NOMO-1 (cell line): ENCODE results near the gene PASK.

Experiments
- DNase-seq, 2 experiments: peaks; one replicate each; lab custom pipeline; 2025; ENCODE audit not compliant: unreplicated experiment in 2 of 2; lab: John Stamatoyannopoulos, UW

Gene PASK

DNA sequence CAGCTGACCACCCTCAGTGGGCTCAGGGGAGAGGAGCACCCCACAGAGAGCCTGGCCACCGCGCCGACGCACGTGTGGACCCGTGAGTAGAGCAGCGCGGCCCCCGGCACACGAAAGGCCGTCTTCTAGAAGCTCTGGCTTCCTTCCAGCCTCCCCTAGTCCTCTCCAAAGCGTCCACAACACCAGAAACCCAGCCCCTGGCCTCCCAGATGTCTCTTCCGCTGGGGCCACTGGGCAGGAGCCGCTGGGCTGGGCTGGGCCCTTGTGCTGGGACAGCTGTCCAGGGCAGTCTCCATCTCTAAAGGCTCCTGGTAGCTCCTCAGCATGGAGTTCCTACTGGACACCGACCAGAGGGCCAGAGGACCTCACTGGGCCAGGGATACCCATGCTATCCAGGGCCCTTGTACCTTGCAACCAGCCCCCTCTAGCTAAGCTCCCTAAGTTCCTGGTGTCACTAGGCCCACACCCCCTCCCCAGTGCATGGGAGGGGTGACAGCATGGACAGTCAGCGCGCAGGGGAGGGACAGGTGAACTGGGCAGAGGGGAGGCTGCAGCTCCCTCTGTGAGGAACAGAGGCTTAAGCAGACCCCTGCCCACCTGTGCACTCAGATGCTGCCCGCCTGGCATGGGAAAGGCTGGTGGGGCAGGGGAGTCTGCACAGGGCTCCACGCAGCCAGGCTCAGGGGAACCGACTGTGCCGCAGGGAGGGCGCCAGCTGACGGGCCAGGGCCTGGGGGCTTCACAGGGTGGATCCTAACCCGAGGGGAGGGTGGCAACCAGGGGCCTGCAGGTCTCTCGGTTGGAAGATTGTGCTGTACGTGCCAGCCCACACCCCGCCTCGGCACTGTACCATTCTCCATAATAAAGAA is 80.1 kb downstream of the PASK start:
- DNase-seq = no peak

DNA sequence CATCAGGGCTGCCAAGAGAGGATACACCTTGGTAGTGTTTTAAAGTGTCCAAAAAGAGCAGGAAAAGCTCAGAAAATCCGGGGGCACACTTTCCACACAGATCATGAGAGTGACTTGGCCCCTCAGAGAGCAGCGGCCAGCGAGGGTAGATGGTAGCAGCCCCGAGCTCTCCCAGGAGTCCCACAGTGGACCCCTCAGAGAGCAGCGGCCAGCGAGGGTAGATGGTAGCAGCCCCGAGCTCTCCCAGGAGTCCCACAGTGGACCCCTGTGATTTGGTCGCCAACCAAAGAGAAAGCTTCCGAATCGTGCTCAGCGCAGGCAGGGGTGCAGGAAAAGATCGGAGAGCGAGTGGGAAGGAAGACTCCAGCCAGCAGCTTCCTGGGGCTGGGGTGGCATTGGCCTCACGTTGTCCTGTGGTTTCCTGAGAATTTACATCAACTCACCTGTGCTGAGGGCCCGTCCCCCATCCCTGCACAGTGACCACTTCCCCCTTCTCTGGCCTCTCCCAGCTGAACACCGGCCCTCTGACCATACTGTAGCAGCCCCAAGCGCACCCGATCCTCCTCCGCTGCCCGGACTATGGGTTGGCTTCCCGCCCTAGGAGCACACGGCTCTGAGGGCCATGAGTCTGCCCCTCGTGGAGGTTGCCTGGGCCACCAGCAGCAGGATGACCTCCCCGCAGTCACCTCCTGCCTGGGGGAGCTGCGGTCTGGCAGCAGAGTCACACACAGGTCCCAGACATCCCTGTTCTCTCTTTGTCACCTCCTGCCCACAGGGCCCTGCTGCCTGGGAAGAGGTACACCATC is 80.9 kb downstream of the PASK start:
- no peak for DNase-seq

DNA sequence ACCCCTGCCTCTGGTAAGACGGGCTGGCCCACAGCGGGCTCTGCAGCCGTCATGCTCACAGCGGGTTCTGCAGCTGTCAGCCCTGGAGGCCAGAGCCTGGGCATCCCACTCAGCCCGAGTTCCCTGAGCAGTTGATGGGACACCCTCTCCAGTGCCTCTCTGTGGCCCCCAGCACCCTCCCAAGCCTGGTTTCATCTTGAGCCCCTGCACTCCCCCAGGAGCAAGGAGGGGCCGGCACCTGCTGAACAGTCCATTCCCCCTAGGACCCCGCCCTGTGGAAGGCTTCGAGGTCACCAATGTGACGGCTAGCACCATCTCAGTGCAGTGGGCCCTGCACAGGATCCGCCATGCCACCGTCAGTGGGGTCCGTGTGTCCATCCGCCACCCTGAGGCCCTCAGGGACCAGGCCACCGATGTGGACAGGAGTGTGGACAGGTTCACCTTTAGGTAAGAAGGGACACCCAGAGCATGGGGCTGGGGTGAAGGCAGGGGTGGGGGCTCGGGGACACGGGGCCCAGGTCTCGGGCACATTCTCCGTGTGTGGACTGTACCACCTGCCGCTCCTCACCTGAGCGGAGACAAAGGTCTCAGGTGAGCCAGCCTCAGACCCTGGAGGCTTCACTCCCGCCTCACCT is 81.7 kb downstream of the PASK start:
- DNase-seq = no peak

DNA sequence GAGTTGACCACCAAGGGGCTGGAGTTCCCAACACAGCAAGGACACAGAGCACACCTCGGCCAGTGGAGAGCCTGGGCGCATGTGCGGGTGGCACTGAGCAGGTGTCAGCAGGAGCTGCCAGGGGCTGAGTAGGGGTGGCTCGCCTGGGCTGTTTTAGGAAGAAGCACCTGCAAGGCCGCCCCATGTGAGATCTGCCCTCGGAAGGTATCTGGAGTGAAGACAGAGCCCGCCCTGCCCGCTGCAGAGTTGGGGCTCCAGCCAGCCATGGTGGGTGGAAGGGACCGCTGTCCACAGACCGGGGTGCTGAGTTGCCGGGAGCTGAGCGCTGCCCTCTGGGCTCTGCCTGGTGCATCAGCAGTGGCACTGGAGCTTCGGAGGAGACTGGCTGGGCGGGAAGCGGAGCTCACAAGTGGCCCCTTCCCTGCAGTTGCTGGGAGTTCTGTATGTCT is 82.4 kb downstream of the PASK start:
- no peak for DNase-seq

DNA sequence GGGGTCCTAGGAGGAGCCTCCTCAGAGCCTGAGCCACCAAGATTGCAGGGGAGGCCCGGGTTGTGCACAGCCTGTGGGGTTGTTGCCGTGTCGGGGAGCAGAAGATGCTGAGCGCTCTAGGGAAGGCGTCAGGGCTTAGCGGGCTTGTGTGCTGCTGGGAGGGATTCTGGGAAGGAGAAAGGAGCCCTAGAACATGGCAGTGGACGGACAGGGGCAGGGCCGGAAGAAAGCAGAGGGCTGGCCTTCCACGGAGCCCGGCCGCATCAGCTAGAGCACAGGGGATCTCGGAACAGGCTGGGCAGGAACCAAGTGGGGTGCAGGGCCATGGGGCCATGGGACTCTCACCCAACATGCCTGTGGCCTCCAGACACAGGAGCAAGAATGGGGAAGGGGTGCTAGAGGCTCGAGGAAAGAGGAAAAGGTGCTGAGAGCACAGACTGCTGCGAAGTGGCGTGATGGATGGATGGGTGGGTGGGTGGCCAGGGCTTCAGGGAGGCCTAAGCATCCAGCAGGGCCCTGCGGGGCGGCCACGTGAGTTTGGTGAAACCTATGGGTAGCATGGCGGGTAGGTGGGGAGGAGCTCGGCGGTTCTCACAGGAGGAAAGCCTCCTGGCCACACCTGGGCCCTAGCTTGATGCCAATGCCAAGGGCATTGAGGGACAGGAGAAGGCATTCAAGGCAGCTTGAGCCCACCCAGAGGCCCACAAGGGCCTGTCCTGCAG is 82.9 kb downstream of the PASK start:
- no peak for DNase-seq

DNA sequence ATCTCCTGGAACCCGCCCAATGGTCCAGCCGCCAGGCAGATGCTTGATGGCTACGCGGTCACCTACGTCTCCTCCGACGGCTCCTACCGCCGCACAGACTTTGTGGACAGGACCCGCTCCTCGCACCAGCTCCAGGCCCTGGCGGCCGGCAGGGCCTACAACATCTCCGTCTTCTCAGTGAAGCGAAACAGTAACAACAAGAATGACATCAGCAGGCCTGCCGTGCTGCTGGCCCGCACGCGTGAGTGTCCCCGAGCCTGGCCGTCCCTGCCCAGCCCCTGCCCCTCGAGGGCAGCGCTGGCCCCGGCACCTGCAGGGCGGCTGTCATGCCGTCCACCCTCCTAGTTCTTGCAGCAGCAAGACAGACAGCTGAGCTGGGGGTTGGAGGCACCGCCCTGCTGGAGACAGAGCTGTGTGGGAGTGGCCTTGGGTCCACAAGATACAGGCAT is 83.9 kb downstream of the PASK start:
- DNase-seq = no peak

DNA sequence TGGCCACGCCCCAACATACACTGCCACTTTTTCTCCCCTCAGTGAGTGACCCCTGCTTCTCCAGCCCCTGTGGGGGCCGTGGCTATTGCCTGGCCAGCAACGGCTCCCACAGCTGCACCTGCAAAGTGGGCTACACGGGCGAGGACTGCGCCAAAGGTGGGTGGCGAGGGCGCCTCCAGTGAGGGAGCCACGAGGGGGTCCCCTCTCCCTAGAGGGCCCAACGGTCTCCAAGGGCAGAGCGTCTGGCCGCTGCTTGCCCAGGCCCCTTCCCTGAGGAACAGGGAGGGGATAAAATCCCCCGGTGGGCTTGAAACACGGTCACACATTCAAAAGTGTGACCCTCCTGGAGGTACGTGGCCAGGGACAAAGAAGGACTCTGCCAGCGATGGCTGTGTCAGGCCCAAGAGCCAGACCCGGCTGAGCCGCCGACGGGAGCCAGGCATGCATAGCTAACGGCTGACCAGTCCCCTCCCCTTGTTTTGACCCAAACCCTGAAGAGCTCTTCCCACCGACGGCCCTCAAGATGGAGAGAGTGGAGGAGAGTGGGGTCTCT is 84.4 kb downstream of the PASK start:
- no peak for DNase-seq

DNA sequence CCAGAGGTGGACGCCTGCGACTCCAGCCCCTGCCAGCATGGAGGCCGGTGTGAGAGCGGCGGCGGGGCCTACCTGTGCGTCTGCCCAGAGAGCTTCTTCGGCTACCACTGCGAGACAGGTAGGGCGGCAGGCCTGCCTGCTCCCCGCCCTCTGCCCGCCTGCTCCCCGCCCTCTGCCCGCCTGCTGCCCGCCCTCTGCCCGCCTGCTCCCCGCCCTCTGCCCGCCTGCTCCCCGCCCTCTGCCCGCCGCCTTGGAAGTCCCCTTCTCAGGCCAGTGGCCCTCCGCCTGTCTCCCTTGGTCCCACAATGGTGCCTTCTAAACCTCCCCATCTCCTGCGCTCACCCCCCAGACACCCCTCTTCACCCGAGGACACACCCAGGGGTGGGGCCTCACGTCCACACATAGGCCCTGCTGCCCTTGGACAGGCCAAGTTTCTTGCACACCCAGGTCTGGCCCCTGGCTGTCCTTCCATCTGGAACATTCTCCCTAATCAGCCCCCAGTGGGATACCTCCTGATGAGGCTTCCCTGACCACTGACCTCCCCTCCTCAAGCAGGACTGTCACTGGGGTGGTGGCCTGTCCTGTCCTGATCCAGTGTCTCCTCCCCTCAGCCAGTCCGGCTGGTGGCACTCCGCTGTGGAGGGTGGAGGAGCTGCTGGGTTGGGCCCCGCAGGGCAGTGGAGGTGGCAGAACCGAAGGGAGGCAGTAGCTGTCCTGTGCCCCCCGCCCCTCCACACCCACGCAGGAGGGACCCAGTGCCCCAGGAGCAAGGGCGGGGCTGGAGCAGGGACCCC is 85.1 kb downstream of the PASK start:
- DNase-seq = no peak

DNA sequence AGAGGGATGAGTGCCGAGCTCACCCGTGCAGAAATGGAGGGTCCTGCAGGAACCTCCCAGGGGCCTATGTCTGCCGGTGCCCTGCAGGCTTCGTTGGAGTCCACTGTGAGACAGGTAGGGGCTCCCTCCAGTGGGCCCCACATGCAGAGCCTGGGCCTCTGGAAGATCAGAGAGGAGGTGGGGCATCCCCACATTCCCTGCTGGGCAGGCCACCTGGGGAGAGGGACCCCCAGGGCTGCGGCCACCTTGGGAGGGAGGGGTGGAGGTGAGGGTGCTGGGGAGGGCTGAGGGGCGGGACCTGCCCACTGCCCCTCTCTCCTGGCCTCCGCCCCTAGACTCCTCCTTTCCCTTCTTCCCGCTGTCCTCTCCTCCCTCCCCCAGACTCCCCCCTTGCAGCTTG is 85.7 kb downstream of the PASK start:
- no peak for DNase-seq

DNA sequence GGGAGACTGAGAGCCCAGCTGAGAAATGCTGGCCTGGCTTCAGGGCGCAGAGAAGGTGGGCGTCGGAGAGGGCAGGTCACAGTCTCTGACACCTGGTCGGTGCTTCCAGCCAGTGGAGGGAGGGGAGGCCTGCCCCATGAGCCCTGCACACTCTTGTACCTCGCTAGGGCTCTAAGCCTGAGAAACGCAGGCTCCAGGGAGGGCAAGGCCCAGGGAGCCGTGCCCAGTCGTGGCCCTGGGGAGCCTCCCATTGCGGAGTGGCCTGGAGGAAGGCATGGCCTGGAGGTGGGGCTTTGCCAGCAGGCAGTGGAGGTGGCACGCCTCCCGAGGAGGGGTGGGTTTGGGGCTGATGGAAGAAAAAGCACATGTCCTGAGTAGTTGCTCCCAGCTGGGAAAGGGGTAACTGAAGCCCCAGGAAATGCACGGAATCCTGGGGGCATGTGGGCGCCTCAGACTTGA is 86.2 kb downstream of the PASK start:
- no peak for DNase-seq

DNA sequence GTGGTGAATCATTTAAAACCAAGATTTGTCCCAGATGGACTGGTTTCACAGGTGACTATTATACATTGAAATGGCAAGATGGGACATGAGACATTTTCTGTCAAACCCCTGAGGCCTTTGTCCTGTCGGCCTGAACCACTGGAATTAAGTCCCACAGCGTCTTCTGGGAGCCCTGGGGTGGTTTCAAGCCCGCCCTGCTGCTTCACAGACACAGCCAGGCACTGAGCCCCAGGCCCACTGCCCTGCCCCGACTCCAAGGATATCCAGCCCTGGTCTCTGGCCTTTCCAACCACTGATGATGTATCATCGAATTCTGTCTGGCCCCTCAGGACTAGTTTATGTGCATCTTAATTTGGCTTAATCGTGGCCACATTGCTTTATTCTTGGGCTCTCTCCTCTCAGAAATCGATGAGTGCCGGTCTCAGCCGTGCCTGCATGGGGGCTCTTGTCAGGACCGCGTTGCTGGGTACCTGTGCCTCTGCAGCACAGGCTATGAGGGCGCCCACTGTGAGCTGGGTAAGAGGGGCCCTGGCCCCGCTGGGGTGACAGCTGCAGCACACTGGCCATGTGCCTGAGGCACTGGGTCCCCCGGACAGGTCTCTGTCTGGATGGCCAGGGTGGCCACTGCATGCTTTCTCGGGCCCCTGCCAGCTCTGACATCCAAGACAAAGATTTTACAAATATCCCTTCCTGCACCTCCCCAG is 86.7 kb downstream of the PASK start:
- DNase-seq = no peak

DNA sequence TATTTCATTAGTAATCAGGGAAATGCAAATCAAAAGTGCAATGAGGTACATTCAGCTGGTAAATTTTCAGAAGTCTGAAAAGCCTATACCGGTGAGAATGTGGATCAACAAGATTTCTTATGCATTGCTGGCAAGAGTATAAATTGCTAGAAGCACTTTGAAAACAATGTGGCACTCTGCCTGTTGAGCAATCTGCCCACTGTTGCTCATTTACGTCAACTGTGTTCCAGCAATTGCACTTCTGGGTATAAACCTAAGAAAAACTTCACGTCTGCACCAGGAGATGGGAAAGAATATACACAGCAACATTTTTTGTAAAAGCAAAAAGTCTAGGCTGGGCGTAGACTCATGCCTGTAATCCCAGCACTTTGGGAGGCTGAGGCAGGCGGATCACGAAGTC is 88.0 kb downstream of the PASK start:
- no peak for DNase-seq
